ENCODE measurements around the gene C20orf202. TPM values are rescaled to one million over a fixed set of nuclear protein-coding genes. Genes with fewer than 3 reads are reported as not detected.

C20orf202 gene
- 0.16 TPM in 1 of 2 replicates, not detected in the other for total RNA-seq

GRCh38 chr20:1202762-1203504 lies at the start of gene C20orf202:
TSS of gene C20orf202 (plus strand) at chr20:1203454. CDS start at chr20:1203586, 132 bp downstream.

GRCh38 chr20:1184638-1185315 lies 18.5 kb upstream of the C20orf202 start, which contains the start of gene TMEM74B:
TSS of gene TMEM74B (minus strand) at chr20:1184981. CDS start at chr20:1183801, 1,180 bp downstream.

GRCh38 chr20:1225783-1226654 lies 22.8 kb downstream of the C20orf202 start, which contains the start of gene RAD21L1:
TSS of gene RAD21L1 (plus strand) at chr20:1226044. CDS start at chr20:1228454, 2,410 bp downstream.

Other genes with a start within 250 kb of the C20orf202 start
- gene RSPO4, start 201.1 kb upstream of the C20orf202 start, total RNA-seq: 7.1 and 8.3 TPM in 2 replicates
- gene PSMF1, start 84.9 kb upstream of the C20orf202 start, total RNA-seq: 75.3 and 135 TPM in 2 replicates
- not detected in 2 replicates for gene TMEM74B, start 18.5 kb upstream of the C20orf202 start, total RNA-seq
- 0.32 TPM in 1 of 2 replicates, not detected in the other for gene RAD21L1, start 22.6 kb downstream of the C20orf202 start, total RNA-seq
- 10.7 and 13.3 TPM in 2 replicates for gene SNPH, start 62.8 kb downstream of the C20orf202 start, total RNA-seq
- gene SDCBP2, start 125.7 kb downstream of the C20orf202 start, total RNA-seq: 2.1 TPM in 2 replicates
- 125 and 157 TPM in 2 replicates for gene FKBP1A, start 189.6 kb downstream of the C20orf202 start, total RNA-seq

All from hair follicle dermal papilla cell (primary cell).